Right lobe of liver (tissue), 6 donors: ENCODE measurements around the gene ABLIM2. TPM values are rescaled to one million over a fixed set of nuclear protein-coding genes. Genes with fewer than 3 reads are reported as not detected.

Experiments
- ATAC-seq, 4 donors: fragments of 200-7000 bp; cut with Tn5 transposase; one replicate each; pipeline ENCODE4 v1.9.1; 2020; ENCODE audit warnings: mild to moderate bottlenecking in 4 of 4, moderate library complexity in 4 of 4
- DNase-seq, 3 donors: peaks; one replicate each; pipeline ENCODE4 v3.0.0-alpha.2; 2020
- H3K27ac ChIP-seq, 3 donors: fragments of 200-600 bp; one replicate each; pipeline ENCODE4 v1.8.0; 2022
- H3K27me3 ChIP-seq, 2 donors: fragments of 200-600 bp; one replicate each; pipeline ENCODE4 v1.8.0; 2022
- H3K36me3 ChIP-seq, 4 donors: fragments of 200-600 bp; sonication (generic) in 1 of 4; one replicate each; pipeline versions ENCODE4 v1.5.1 to v1.8.0; 2017 to 2022; ENCODE audit warnings: control low read depth in 1 of 4
- H3K4me1 ChIP-seq, 4 donors: fragments of 200-600 bp; sonication (generic) in 1 of 4; one replicate each; pipeline versions ENCODE4 v1.5.1 to v1.8.0; 2017 to 2022; ENCODE audit warnings: control low read depth in 1 of 4
- H3K4me3 ChIP-seq, 3 donors: fragments of 200-600 bp; one replicate each; pipeline ENCODE4 v1.8.0; 2022
- H3K9me3 ChIP-seq, 4 donors: fragments of 200-600 bp; sonication (generic) in 1 of 4; one replicate each; pipeline versions ENCODE4 v1.5.1 to v1.8.0; 2017 to 2022; ENCODE audit warnings: control low read depth in 1 of 4
- CTCF ChIP-seq, 4 donors: fragments of 200-600 bp in 3 of 4; fragments of 450-650 bp in 1 of 4; IDR thresholded peaks; one replicate each; pipeline versions ENCODE4 v1.5.1 to v1.8.0; 2016 to 2022; ENCODE audit warnings: antibody characterized with exemption in 4 of 4, mild to moderate bottlenecking in 2 of 4
- POLR2A ChIP-seq: fragments of 450-650 bp; IDR thresholded peaks from one replicate; pipeline ENCODE4 v1.6.1; 2017; ENCODE audit warnings: antibody characterized with exemption, mild to moderate bottlenecking
- WGBS: methylation state at CpG from one replicate; pipeline ENCODE4 v1.1.6; 2018; ENCODE audit warnings: low coverage, low lambda C conversion rate; ENCODE audit not compliant: insufficient coverage; ENCODE audit errors: missing lambda C conversion rate; 5-methylcytosine and 5-hydroxymethylcytosine counted together
- intact Hi-C, 2 donors: fragments of 100-400 bp; cut with DNase I; formaldehyde crosslinking; loops; one replicate each; pipeline versions ENCODE4 v1.11.2 to v1.14.1; 2022
- total RNA-seq, 6 experiments: library from RNA; depleted of rRNA in 2 of 6; stranded (reverse); fragments of >200 nt in 2 of 6; fragmentation: NEBNext Ultra II Directional in 3 of 6; extraction: Animal tissue kit (Norgen Biotek cat#: 25700) in 3 of 6; gene quantifications; one replicate each; pipeline versions ENCODE4 v1.1.0 to v1.2.4, GENCODE V29; 2016 to 2023
- donor health status: DM: no; HTN: yes; CAD: no.
- donor health status: DM: no; HTN: no; CAD: no.
- donor health status: DM: no; HTN: no; CAD: no.
- donor health status: DM: no; HTN: yes; CAD: no.
- donor health status: DM: no; HTN: yes; CAD: no.

ABLIM2 gene
- total RNA-seq, 6 experiments from 2014 or later: 0.93 to 3.5 (median 2.3) TPM

GRCh38 chr4:8136529-8136928 lies 22.1 kb downstream of the ABLIM2 start:
- no peaks in the 10 kb centered on the region for H3K36me3 ChIP-seq
- H3K27ac ChIP-seq: no peak overlapping the region
- H3K27me3 ChIP-seq: no peaks in the 10 kb centered on the region
- no peaks in the 10 kb centered on the region for H3K4me1 ChIP-seq
- H3K4me3 ChIP-seq: no peak overlapping the region
- 70% methylated on average over 4 of the region's 12 CpGs for WGBS
- intact Hi-C loops: no loop called here
- no peak for TF ChIP-seq CTCF (IDR thresholded peaks at IDR 0.05)
- TF ChIP-seq POLR2A: no peak
- ATAC-seq: no peak
- H3K9me3 ChIP-seq: no peaks in the 10 kb centered on the region
- no peak for DNase-seq

GRCh38 chr4:8135666-8136065 lies 22.9 kb downstream of the ABLIM2 start:
- Histone ChIP-seq H3K9me3 (no peaks in the 10 kb centered on the region), H3K27ac (no peak overlapping the region), H3K36me3 (no peaks in the 10 kb centered on the region), H3K4me3 (no peak overlapping the region), H3K27me3 (no peaks in the 10 kb centered on the region), H3K4me1 (no peaks in the 10 kb centered on the region)
- ATAC-seq: no peak
- DNase-seq: no peak
- intact Hi-C loops: no loop called here
- TF ChIP-seq POLR2A (no peak), CTCF (IDR thresholded peaks at IDR 0.05) (no peak)
- WGBS: 93% methylated on average over 5 of the region's 15 CpGs

- Histone ChIP-seq H3K9me3 (no peaks in the 10 kb centered on the region), H3K27ac (no peak overlapping the region), H3K4me1 (no peaks in the 10 kb centered on the region), H3K36me3 (no peaks in the 10 kb centered on the region), H3K4me3 (no peak overlapping the region), H3K27me3 (no peaks in the 10 kb centered on the region)
- intact Hi-C loops: no loop called here
- DNase-seq (no peak), ATAC-seq (peak in 1 of 4 donors; percentile 12)
- no peak for TF ChIP-seq CTCF (IDR thresholded peaks at IDR 0.05)
- TF ChIP-seq POLR2A: no peak
- 36% methylated on average over 6 of the region's 26 CpGs for WGBS
Observed at GRCh38 chr4:8133897-8134563, 24.6 kb downstream of the ABLIM2 start.

GRCh38 chr4:8132947-8133705 lies 25.5 kb downstream of the ABLIM2 start:
- 64% methylated on average over 19 of the region's 27 CpGs for WGBS
- ATAC-seq: peak in 2 of 4 donors; percentile 34 to 35
- no peaks in the 10 kb centered on the region for H3K4me1 ChIP-seq
- H3K27me3 ChIP-seq: no peaks in the 10 kb centered on the region
- no peak overlapping the region for H3K4me3 ChIP-seq
- intact Hi-C loops: no loop called here
- no peaks in the 10 kb centered on the region for H3K9me3 ChIP-seq
- TF ChIP-seq POLR2A: no peak
- TF ChIP-seq CTCF (IDR thresholded peaks at IDR 0.05): no peak
- DNase-seq: no peak
- no peak overlapping the region for H3K27ac ChIP-seq
- no peaks in the 10 kb centered on the region for H3K36me3 ChIP-seq
